HFFc6 (cell line): Measurements from ENCODE around the gene ANXA10. TPM values are rescaled to one million over a fixed set of nuclear protein-coding genes. Genes with fewer than 3 reads are reported as not detected.
"Not testable (repeated sequence)": the region's sequence is repeated elsewhere in the genome, so short reads cannot be mapped to it uniquely, and the experiment has no call there.

Experiments
- DNase-seq: peaks from one replicate; pipeline ENCODE4 v3.0.0-alpha.2; 2018
- H3K27ac Mint-ChIP-seq: 2 replicates; pipeline ENCODE4 v1.8.0; 2020; ENCODE audit warnings: mild to moderate bottlenecking, mixed read lengths
- H3K27me3 Mint-ChIP-seq: 2 replicates; pipeline ENCODE4 v1.8.0; 2021; ENCODE audit warnings: mild to moderate bottlenecking, moderate library complexity, mixed read lengths; ENCODE audit not compliant: insufficient read depth
- H3K36me3 Mint-ChIP-seq: 2 replicates; pipeline ENCODE4 v1.8.0; 2021; ENCODE audit warnings: low read depth, mixed read lengths
- H3K4me1 Mint-ChIP-seq: 2 replicates; pipeline ENCODE4 v1.8.0; 2020; ENCODE audit warnings: low read depth, mixed read lengths
- H3K4me3 Mint-ChIP-seq: 2 replicates; pipeline ENCODE4 v1.8.0; 2020; ENCODE audit warnings: mild to moderate bottlenecking, moderate library complexity, mixed read lengths
- H3K9me3 Mint-ChIP-seq: 2 replicates; pipeline ENCODE4 v1.8.0; 2020; ENCODE audit warnings: mild to moderate bottlenecking, mixed read lengths
- total RNA-seq, 6 experiments: library from RNA; stranded (reverse); fragmentation: NEBNext Ultra II Directional; extraction: Animal tissue kit (Norgen Biotek cat#: 25700); gene quantifications; 2 replicates in 1 of 6; 3 replicates in 5 of 6; pipeline ENCODE4 v1.2.3, GENCODE V29; 2021
- TF ChIP-seq, protein P1 (sequence below): fragments of 200-600 bp; sonication (generic); IDR thresholded peaks from 2 replicates; pipeline ENCODE4 v1.5.0; 2021; ENCODE audit warnings: antibody characterized with exemption, mild to moderate bottlenecking

ANXA10 gene
- total RNA-seq, 6 experiments from 2014 or later, result 0.46 to 1.9 (median 0.85) TPM

DNA sequence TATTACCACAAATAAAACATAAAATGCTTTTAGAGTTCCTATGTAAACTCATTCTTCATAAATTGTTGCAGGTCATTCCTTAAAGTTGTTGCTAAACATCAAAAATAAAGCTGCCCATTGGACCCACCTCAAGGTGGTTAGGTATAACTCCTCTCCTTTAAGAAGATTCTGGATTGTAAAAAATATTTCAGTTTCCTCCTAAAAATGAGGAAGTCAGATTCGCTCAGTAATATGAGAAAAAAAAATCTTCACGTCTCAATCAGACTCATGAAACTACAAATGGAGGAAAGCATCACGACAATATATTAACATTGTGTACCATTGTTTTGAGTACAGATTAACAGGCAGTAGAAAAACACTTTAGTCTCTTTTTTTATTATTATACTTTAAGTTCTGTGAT lies 120.3 kb downstream of the ANXA10 start:
- no peak for DNase-seq
- TF ChIP-seq, protein P1, sequence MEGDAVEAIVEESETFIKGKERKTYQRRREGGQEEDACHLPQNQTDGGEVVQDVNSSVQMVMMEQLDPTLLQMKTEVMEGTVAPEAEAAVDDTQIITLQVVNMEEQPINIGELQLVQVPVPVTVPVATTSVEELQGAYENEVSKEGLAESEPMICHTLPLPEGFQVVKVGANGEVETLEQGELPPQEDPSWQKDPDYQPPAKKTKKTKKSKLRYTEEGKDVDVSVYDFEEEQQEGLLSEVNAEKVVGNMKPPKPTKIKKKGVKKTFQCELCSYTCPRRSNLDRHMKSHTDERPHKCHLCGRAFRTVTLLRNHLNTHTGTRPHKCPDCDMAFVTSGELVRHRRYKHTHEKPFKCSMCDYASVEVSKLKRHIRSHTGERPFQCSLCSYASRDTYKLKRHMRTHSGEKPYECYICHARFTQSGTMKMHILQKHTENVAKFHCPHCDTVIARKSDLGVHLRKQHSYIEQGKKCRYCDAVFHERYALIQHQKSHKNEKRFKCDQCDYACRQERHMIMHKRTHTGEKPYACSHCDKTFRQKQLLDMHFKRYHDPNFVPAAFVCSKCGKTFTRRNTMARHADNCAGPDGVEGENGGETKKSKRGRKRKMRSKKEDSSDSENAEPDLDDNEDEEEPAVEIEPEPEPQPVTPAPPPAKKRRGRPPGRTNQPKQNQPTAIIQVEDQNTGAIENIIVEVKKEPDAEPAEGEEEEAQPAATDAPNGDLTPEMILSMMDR, result no peak
- peaks cover 40% of the 10 kb centered on the region for H3K36me3 Mint-ChIP-seq
- H3K27ac Mint-ChIP-seq, result no peak overlapping the region; the same call in 1 of the 2 replicates
- peaks cover 51% of the 10 kb centered on the region for H3K4me1 Mint-ChIP-seq
- no peaks in the 10 kb centered on the region; the same call in none of the 2 replicates for H3K27me3 Mint-ChIP-seq
- H3K4me3 Mint-ChIP-seq, result no peak overlapping the region
- H3K9me3 Mint-ChIP-seq, result peaks cover 24% of the 10 kb centered on the region

DNA sequence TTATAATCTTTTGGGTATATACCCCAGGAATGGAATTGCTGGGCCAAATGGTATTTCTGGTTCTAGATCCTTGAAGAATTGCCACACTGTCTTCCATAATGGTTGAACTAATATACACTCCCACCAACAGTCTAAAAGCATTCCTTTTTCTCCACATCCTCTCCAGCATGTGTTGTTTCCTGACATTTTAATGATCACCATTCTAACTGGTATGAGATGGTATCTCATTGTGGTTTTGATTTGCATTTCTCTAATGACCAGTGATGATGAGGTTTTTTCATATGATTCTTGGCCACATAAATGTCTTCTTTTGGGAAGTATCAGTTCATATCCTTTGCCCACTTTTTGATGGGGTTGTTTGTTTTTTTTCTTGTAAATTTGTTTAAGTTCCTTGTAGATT lies 121.2 kb downstream of the ANXA10 start:
- not testable (repeated sequence) for H3K4me3 Mint-ChIP-seq, H3K27me3 Mint-ChIP-seq
- Mint-ChIP-seq H3K36me3 (peaks cover 44% of the 10 kb centered on the region), H3K27ac (peak overlapping the region; percentile 60), H3K4me1 (peaks cover 51% of the 10 kb centered on the region), H3K9me3 (peaks cover 31% of the 10 kb centered on the region)
- DNase-seq, result peak; percentile 85

DNA sequence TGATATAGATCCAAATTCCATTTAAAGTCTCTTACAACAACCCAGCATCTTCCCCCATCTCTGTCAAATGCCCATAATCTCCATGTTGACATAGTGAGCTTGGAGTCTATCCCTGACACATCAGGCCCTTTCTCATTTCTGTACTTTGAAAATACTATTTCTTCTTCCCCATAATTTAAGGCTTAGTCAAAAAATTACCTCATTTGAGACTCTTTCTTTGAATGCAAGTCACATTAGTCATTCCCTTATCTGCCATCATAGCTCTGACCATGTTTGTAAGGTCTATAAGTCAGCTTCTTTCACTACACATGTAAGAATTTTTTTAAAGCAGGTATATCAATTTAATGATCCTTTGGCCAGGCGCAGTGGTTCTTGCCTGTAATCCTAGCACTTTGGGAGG lies 126.3 kb downstream of the ANXA10 start:
- TF ChIP-seq, protein P1, result no peak
- DNase-seq, result peak; percentile 86
- Mint-ChIP-seq H3K4me3 (peak overlapping the region; percentile 24), H3K27ac (peak overlapping the region; percentile 69), H3K36me3 (peaks cover 30% of the 10 kb centered on the region), H3K4me1 (peaks cover 66% of the 10 kb centered on the region), H3K9me3 (peaks cover 22% of the 10 kb centered on the region), H3K27me3 (no peaks in the 10 kb centered on the region)

DNA sequence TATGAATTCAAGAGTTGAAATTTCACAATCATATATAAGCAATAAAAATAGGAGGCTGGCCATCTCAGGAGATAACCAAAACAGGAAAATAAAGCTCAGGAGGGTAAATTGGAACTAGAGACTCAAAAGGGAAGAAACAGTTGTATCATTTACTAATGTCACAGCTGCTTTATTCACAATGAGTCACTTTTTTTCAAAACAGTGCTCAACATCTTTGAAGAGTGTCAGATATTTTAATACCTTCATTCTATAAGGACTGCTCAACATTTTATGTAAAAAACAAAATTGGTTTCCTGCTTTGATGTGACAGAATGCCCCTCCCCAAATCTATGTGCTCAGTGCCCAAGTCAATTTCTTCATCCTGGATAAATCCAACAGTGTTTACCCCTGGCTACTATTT lies 128.6 kb downstream of the ANXA10 start:
- no peak for DNase-seq
- peaks cover 11% of the 10 kb centered on the region for H3K9me3 Mint-ChIP-seq
- H3K36me3 Mint-ChIP-seq, result peaks cover 16% of the 10 kb centered on the region
- no peak overlapping the region; the same call in 1 of the 2 replicates for H3K4me3 Mint-ChIP-seq
- H3K27ac Mint-ChIP-seq, result peak overlapping the region; percentile 47
- TF ChIP-seq, protein P1, result no peak
- peaks cover 51% of the 10 kb centered on the region for H3K4me1 Mint-ChIP-seq
- H3K27me3 Mint-ChIP-seq, result no peaks in the 10 kb centered on the region

DNA sequence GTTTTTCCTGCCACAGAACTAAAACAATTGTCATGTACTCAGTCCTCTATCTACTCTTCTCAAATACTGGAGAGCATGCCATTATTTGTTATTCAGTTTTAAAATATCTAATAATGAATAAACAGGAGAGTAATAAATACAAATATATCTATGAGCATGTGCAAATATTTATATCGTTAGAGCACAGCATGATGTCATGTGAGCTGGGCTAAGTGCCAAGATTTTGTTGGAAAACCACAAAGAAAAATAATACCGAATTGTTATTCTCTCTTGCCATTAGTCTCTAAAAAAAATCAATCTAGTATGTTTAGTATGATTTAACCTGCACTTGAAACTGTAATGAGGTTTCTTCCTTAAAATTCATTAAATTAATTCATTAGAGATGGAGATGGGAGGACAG lies 129.0 kb downstream of the ANXA10 start:
- DNase-seq, result peak; percentile 58
- no peak overlapping the region for H3K4me3 Mint-ChIP-seq
- H3K4me1 Mint-ChIP-seq, result peaks cover 51% of the 10 kb centered on the region
- H3K27me3 Mint-ChIP-seq, result no peaks in the 10 kb centered on the region
- TF ChIP-seq, protein P1, result no peak
- peak overlapping the region; percentile 47 for H3K27ac Mint-ChIP-seq
- peaks cover 11% of the 10 kb centered on the region for H3K9me3 Mint-ChIP-seq
- H3K36me3 Mint-ChIP-seq, result peaks cover 16% of the 10 kb centered on the region

Other genes with a start within 250 kb of the ANXA10 start
- 1 to 10 TPM; 3.4 to 8.2 (median 5.6) TPM for gene DDX60, start 226.2 kb downstream of the ANXA10 start, total RNA-seq